NCI-H748 (cell line): ENCODE results near the gene PLCB4.

ENCODE experiments used
- DNase-seq: peaks from one replicate; lab custom pipeline; 2025; ENCODE audit not compliant: unreplicated experiment; lab: John Stamatoyannopoulos, UW

PLCB4 gene

GRCh38 chr20:9508696-9509178 is 439.9 kb downstream of the PLCB4 start:
- DNase-seq = no peak

- no peak for DNase-seq
These were observed 440.4 kb downstream of the PLCB4 start for GRCh38 chr20:9509246-9509645.

GRCh38 chr20:9510911-9511310 is 442.0 kb downstream of the PLCB4 start:
- no peak for DNase-seq

GRCh38 chr20:9514072-9514460 is 445.2 kb downstream of the PLCB4 start:
- DNase-seq = peak; percentile 54

DNA sequence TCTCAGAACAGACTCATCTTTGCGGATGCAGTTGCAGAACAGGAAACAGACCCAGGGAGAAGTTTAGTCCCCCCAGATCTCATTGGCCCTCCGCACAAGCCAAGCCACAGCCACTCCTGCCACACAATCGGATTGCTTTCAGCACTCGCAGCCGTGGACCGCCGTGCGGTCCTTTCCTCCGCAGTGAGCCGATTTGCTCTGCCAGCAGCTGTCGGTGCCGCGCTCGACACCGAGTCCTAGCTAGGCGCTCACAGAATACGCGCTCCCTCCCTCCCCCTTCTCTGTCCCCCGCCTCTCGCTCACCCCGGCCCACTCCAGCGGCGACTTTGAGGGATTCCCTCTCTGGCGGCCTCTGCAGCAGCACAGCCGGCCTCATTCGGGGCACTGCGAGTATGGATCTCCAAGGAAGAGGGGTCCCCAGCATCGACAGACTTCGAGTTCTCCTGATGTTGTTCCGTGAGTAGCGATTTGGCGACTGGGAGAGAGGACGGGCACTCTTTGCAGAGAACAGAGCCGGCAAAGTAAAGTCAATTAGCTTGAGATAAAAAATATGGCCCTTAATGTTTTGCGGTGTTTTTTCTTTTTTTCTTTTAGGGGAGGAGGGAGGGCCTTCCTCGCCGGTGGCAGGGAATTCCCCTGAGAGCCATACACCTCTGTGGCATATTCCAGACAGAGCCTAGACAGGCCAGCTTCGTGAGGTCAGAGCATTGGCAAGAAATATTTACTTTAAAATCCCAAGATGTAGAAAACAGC is 445.8 kb downstream of the PLCB4 start, which contains the start of gene LAMP5:
TSS of gene LAMP5 (plus strand) at position 130 of the 753 bp plus-strand sequence. CDS start at position 393, 263 bp downstream.
- peak; percentile 86 for DNase-seq

GRCh38 chr20:9515214-9515585 is 446.3 kb downstream of the PLCB4 start:
- DNase-seq = peak; percentile 58

- peak; percentile 35 for DNase-seq
These were observed 446.9 kb downstream of the PLCB4 start for GRCh38 chr20:9515741-9516233.

- DNase-seq = no peak
These were observed 447.5 kb downstream of the PLCB4 start for GRCh38 chr20:9516234-9516871.

- peak; percentile 54 for DNase-seq
These were observed 448.6 kb downstream of the PLCB4 start for GRCh38 chr20:9517297-9518162.

DNA sequence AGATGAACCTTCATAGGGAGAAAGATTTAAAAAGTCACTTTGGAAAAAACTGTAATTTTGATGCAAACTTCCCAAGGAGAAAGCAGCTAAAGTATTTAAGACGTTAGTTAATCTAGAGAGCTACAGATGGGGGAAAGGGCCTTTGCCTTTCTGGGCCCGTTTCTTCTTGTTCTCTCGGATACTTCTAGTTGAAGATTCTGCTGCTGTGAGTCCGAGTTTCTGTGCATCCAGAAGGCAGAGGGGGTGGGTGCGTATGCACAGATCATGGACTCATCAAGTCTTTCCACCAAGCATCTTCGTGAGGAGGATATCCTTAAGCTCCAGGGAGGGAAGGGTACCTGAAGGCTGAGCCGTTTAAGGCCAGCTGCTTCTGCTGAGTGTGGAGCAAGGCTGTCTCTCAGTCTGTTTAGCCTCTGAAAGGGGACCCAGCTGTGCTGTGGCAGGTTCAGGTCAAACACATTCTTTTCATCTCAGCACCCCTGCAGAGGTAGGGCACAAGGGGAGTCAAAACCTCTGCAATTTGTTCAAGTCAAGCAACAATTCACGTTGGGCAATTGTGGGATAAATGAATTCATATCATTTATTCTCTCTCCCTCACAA is 449.8 kb downstream of the PLCB4 start:
- peak; percentile 87 for DNase-seq

- peak; percentile 89 for DNase-seq
These were observed 451.2 kb downstream of the PLCB4 start for GRCh38 chr20:9520086-9520485.

DNA sequence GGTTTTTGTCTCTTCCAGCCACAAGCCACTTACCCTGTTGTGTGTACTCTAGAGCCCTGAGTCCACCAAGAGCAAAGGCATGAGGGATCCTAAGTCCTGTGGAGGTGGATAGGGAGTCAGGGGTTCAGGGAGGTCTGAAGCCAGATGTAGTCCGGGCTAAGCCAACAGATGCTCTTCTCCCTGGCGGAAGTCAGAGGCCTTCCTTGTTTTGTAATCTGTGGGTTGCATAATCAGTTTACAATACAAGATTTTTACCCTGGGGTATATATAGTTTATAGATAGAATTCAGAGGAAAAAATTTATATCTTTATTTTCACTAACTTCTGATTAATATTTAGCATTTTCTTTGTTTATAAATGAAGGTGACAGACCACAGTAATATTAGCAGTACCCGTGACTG is 454.7 kb downstream of the PLCB4 start:
- DNase-seq = no peak
